ENCODE data around the gene TMC1. TPM values are rescaled to one million over a fixed set of nuclear protein-coding genes. Genes with fewer than 3 reads are reported as not detected.
"Not testable (repeated sequence)": the region's sequence is repeated elsewhere in the genome, so short reads cannot be mapped to it uniquely, and the experiment has no call there.

Gene TMC1
- total RNA-seq, 3 donors from 2014 or later = 0.17 to 0.77 (median 0.19) TPM

- H3K4me1 ChIP-seq (ENCODE audit: low read depth) = no peaks in the 10 kb centered on the region
- intact Hi-C loops (cut with DNase I, micrococcal nuclease) = loop anchor here (10.0 kb wide), 2 partner anchors 228 to 328 kb away; no protein-coding TSS in a partner anchor
- peak in 1 of 3 donors; percentile 66 for DNase-seq
- peak; percentile 60 for ATAC-seq
- no peak overlapping the region for H3K4me3 ChIP-seq
- TF ChIP-seq, protein P1, sequence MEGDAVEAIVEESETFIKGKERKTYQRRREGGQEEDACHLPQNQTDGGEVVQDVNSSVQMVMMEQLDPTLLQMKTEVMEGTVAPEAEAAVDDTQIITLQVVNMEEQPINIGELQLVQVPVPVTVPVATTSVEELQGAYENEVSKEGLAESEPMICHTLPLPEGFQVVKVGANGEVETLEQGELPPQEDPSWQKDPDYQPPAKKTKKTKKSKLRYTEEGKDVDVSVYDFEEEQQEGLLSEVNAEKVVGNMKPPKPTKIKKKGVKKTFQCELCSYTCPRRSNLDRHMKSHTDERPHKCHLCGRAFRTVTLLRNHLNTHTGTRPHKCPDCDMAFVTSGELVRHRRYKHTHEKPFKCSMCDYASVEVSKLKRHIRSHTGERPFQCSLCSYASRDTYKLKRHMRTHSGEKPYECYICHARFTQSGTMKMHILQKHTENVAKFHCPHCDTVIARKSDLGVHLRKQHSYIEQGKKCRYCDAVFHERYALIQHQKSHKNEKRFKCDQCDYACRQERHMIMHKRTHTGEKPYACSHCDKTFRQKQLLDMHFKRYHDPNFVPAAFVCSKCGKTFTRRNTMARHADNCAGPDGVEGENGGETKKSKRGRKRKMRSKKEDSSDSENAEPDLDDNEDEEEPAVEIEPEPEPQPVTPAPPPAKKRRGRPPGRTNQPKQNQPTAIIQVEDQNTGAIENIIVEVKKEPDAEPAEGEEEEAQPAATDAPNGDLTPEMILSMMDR (IDR thresholded peaks at IDR 0.05) = peak; percentile 20
- no peaks in the 10 kb centered on the region for H3K9me3 ChIP-seq
- H3K36me3 ChIP-seq (ENCODE audit: low read depth) = no peaks in the 10 kb centered on the region
Measured at GRCh38 chr9:72856972-72857623, 335.7 kb downstream of the TMC1 start.

- no peak overlapping the region for H3K4me3 ChIP-seq
- ATAC-seq = no peak
- intact Hi-C loops (cut with DNase I, micrococcal nuclease) = loop anchor here (10.0 kb wide), 2 partner anchors 227 to 327 kb away; no protein-coding TSS in a partner anchor
- no peak for DNase-seq
- TF ChIP-seq, protein P1 (IDR thresholded peaks at IDR 0.05) = no peak
- H3K36me3 ChIP-seq (ENCODE audit: low read depth) = no peaks in the 10 kb centered on the region
- H3K9me3 ChIP-seq = no peaks in the 10 kb centered on the region
- H3K4me1 ChIP-seq (ENCODE audit: low read depth) = no peaks in the 10 kb centered on the region
Measured at GRCh38 chr9:72857624-72857996, 336.2 kb downstream of the TMC1 start.

DNA sequence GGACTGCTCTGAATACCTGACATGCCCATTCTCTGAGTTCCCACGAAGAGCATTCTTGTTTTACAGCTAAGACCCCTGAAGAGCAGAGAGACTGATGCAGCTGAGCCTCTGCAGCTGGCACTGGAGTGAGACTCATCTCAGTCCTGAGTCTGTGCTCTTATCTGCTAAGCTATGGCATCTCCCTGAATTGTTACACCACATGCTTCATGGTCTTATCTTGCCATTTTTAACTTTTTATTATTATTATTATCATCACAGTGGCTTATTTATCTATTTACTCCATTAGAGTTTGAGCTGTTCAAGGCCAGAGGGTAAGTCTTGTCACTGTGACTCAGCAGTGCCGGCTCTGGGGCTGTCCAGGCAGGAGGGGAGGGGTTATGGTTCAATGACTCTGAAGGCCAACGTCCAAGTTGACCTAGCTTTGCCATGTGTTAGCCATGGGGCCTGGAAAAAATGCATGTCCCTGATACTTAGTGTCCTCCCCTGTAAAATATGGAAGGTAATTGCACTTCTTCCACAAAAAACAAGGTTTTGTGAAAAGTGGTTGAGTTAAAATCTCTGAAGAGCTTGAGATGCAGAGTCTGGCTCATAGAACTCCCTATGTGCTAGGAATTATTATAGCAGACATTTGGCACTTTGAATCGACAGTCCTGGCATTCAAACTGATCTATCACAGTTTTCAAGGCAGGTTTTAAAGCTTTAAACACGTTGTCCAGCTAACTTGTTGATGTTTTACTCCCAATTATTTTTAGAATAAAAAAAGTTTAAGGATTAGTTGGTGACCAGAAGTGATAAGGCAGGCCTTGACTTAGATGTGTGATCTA lies 336.9 kb downstream of the TMC1 start:
- intact Hi-C loops (cut with DNase I, micrococcal nuclease) = loop anchor here (10.0 kb wide), 2 partner anchors 226 to 326 kb away; no protein-coding TSS in a partner anchor
- Histone ChIP-seq H3K9me3 (no peaks in the 10 kb centered on the region), H3K4me1 (ENCODE audit: low read depth) (no peaks in the 10 kb centered on the region), H3K36me3 (ENCODE audit: low read depth) (no peaks in the 10 kb centered on the region), H3K4me3 (no peak overlapping the region)
- DNase-seq (peak in 2 of 3 donors; percentile 13 to 30), ATAC-seq (peak; percentile 90)
- TF ChIP-seq, protein P1 (IDR thresholded peaks at IDR 0.05) = no peak

- intact Hi-C loops (cut with DNase I, micrococcal nuclease) = loop anchor here in 1 of 2 donors (10.0 kb wide), 1 partner anchor 162 kb away; no protein-coding TSS in a partner anchor
- H3K4me1 ChIP-seq (ENCODE audit: low read depth); ATAC-seq; H3K9me3 ChIP-seq; H3K36me3 ChIP-seq (ENCODE audit: low read depth); H3K4me3 ChIP-seq; DNase-seq: not testable (repeated sequence)
Measured at GRCh38 chr9:72862788-72863187, 341.4 kb downstream of the TMC1 start.

- no peak for ATAC-seq
- DNase-seq = no peak
- Histone ChIP-seq H3K4me1 (ENCODE audit: low read depth) (no peaks in the 10 kb centered on the region), H3K9me3 (no peaks in the 10 kb centered on the region), H3K4me3 (no peak overlapping the region), H3K36me3 (ENCODE audit: low read depth) (no peaks in the 10 kb centered on the region)
- intact Hi-C loops (cut with DNase I, micrococcal nuclease) = loop anchor here in 1 of 2 donors (10.0 kb wide), 1 partner anchor 161 kb away; no protein-coding TSS in a partner anchor
- TF ChIP-seq, protein P1 (IDR thresholded peaks at IDR 0.05) = no peak
Measured at GRCh38 chr9:72863456-72864094, 342.2 kb downstream of the TMC1 start.
